ENCODE measurements around the gene CYBA.

CYBA gene

DNA sequence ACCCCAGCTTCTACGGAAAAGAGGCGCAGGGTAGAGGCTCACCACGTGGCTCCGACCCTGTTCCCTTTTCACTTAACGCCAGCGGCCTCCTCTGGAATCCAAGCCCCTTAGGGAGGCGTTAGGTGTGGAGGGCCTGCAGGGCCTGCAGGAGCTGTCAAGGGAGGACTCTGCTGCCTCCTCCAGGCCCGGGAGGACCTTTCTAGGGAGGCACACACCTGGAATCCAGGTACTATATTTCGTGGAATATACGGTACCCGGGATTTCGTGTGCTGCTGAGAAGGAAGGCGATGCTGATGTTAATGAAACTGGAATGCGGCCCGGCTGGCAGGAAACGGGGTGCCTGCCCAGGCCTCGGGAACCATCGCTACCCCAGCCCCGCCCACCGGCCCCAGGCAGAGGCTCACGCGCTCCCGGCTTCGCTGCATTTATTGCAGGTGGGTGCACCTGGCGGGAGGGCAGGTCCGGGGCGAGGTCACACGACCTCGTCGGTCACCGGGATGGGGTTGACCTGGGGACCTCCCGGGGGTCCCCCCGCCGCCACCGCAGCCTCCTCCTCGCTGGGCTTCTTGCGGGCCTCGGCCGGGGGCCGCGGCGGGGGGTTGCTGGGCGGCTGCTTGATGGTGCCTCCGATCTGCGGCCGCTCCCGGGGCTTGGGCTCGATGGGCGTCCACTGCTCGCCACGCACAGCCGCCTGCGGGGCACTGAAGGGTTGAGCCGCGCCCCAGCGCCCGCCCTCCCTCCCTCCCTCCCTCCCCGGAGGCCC lies 7.8 kb downstream of the CYBA start:
- DNase-seq = no peak

DNA sequence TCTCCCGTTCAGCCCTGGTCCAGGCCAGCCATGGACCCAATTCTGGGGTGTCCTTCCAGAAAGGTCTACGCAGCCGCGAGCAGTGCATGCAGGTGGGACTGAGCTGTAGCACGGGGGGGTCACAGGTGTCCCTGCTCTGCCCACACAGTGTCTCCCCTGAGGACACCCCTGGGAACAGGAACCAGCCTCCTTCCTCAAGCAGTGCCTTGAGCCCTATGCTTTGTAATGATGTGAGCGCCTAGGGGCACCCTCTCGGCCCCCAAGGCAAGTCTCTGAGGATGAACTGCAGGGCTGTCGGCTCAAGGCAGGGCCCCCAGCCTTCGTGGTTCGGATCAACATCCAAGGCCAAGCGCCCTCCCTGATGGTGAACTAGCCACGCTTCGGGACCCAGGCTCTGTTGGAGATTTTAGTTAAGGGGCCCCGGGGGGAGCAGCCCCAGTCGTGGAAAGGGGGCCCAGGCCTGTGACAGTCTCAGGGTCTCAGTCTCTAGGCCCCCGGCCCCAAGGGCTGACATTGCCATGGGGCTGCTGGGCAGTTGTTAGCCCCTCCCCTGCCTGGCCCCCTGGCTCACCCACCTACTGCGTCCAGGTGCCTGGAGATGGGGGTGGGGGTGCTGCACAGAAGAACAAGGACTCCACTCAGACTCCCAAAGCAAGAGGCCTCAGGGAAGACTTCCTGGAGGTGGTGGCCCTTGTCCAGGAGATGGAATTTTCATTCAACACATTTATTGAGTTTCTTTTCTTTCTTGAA lies 10.2 kb downstream of the CYBA start:
- DNase-seq = no peak

DNA sequence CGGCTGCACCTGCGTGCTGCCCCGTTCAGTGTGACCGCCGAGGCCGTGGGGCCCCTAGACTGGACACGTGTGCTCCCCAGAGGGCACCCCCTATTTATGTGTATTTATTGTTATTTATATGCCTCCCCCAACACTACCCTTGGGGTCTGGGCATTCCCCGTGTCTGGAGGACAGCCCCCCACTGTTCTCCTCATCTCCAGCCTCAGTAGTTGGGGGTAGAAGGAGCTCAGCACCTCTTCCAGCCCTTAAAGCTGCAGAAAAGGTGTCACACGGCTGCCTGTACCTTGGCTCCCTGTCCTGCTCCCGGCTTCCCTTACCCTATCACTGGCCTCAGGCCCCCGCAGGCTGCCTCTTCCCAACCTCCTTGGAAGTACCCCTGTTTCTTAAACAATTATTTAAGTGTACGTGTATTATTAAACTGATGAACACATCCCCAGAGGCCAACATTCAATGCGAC lies 10.8 kb downstream of the CYBA start:
- DNase-seq = no peak

DNA sequence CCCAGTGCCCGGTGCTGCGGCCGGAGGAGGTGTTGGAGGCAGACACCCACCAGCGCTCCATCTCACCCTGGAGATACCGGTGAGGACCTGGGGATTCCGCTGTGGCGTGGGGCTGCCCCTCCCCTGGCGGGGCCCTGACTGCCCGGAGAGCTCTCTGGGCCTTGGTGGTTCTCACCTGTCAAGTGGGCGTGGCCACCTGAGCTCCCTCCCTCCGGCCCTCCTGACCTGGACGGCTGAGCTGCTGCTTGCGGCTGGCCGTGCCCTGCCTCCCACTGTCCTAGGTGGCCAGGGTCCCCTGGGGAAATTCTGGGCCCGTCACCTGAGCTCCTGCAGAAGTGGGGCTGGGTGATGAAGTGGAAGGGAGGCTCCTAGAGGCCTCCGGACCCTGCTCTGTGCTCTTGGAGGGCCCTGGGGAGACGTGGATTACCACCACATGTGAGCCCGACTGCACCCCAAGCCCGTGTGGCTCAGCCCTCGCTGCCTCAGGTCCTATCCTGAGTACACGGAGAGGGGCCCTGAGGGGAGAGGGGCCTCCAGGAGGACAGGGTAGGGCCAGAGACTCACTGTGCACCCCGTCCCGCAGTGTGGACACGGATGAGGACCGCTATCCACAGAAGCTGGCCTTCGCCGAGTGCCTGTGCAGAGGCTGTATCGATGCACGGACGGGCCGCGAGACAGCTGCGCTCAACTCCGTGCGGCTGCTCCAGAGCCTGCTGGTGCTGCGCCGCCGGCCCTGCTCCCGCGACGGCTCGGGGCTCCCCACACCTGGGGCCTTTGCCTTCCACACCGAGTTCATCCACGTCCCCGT lies 11.4 kb downstream of the CYBA start:
- DNase-seq = no peak

DNA sequence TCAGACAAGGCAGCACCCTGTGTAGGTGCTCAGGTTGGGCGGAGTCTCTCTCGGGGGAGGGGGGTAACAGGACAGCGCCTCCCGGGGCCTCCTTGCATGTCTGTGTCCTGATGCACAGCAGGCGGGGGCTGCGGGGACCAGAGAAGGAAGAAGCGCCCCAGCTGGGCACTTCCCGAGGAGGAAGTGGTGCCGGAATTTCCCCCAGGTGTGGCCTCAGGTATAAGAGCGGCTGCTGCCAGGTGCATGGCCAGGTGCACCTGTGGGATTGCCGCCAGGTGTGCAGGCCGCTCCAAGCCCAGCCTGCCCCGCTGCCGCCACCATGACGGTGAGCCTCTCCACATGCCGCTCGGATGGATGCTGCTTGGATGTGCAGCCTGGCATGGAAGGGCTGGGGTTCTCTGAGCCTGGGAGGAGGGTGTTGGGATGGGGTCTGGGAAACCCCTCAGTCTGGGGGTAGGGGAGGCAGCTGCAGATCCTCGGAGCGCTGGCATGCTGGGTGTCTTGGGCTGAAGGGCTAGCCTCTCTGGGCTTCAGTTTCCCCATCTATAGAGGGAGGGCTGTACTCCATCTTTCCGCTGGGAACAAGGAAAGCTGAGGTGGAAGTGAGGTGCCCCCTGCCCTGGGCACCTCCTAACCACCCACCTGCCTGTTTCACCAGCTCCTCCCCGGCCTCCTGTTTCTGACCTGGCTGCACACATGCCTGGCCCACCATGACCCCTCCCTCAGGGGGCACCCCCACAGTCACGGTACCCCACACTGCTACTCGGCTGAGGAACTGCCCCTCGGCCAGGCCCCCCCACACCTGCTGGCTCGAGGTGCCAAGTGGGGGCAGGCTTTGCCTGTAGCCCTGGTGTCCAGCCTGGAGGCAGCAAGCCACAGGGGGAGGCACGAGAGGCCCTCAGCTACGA lies 12.3 kb downstream of the CYBA start, which contains the start of gene IL17C:
TSS of gene IL17C (plus strand) at position 250 of the 908 bp plus-strand sequence. CDS start at position 320, 70 bp downstream.
- DNase-seq = no peak

DNA sequence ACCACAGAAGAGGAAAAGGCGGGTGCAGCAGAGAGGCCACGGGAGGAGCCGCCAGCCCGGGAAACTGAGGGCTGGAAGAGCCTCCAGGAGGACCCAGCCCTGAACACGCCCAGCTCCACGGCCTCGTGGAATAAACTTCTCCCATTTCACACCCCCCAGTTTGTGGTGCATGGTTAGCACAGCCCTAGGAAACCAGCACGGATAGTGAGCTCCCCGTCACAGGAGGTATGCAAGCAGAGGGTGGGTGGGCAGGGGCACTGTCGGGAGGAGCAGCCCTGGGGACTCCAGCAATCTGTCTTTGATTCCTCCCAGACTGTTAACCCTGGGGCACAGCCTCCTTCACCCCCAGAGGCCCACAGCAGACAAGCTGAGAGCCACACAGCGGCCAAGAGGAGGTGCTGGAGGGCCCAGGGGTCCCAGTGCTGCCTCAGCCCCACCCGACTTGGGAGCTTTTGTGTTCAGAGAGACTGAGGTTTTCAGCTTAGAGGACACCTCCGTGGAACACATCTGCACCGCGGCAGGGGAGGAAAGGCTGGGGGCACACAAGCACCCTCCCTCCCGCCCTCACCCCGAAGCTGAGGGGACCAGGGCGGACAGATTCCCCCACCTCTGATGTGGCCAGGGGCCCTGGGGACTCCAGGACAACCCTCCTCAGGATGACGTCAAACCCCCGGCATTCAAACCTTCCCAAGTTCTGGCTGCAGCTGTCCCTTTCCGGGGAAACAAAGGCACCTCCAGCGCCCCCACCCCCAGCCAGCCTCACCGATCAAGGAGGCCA lies 14.2 kb downstream of the CYBA start:
- DNase-seq = no peak

DNA sequence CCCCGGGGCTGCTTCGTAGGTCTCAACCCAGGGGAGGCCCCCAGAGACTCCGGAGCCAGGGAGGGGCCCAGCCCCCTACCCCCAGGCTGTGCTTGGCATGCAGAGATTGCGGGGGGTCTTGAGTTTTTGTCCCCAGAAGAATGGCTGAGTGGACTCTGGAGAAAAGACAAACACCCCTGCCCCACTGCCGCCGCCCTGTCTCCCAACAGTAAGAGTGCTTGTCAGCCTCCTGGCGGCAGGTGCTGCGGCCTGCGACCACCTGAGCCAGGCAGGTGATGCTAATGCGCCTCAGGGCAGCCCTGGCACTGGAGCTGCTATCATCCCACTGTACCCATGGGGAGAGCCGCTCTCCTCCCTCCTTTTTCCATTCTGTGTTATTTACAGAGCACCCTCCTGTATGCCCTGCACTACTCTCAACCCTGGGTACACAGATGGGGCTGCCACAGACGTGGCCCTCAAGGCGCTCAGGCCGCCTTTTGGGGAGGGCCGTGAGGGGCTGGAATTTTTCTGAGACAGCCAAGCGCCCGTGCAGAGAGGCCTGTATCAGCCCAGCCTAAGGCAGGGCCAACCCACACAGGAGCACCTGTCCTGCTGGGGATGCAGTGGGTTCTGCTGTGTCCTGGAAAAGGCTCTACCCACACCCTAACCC lies 15.1 kb downstream of the CYBA start:
- no peak for DNase-seq

DNA sequence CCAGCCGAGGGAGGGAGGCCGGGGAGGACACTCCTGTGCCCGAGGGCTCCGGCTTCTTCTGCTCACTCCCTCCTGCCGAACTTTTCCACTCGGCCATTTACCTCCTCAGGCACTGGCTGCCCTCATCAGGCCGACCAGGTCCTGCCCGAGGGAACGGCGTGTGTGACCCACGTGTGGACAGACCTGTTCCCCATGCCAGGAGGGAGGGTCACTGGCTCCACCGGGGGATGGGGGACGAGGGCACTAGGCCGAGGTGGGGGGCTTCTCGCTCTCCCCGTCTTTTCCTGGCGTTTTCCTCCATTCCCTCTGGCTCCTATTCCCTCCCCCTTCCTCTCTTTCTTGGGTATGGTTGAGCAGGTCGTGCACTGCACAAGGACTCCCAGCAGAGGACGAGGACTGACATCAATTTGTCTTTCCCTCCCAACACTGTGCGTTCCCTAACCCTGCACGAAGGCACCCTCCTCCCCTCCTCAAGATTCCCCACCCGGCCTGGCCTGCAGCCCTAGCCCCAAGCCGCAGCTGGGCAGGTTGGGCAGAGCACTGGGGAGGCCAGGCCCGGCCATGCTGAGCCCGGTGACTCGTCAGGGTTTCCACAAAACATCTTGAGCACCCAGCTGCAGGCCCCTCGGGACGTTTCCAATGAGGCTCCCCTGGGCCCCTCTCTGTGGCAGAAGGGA lies 15.7 kb downstream of the CYBA start:
- no peak for DNase-seq

DNA sequence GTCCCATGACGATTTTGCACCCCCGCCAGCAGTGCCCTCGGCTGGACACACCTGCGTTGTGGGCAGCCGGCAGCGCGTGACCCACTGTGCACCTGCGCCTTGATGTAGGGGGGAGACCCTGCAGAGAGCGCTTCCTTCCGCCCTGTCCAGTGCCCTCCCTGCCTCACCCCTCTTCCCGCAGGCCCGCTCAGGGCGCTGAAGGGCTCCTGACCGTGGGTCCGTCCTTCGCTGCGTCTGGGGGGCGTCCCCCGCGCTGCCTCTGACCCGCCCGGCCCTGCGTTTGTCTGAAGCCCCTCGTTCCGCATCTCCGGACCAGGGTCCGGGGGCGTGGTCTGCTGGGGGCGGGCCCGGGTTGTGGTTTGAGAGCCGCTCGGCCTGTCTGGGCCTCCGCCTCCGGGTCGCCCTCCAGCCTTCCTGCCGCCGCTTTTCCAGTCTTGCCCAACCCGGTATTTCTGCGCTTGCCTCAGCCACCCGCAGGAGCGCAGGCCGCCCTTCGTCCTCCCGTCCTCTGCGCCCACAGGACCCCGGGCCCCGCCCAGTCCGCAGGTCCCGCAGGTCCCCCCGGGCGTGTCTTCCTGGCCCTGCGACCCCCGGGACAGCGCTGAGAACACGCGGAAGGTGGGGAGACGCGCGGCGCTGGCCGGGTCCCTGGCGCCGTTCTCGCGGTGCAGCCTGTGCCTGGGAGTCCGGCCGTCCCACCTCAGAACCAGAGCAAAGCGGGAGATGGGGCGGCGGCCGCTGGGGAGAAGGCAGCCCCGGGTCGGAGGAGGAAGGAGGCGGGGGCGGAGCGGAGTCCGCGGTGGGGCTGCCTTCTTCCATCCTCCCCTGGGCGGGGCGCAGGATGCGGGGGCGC lies 16.5 kb downstream of the CYBA start:
- no peak for DNase-seq

DNA sequence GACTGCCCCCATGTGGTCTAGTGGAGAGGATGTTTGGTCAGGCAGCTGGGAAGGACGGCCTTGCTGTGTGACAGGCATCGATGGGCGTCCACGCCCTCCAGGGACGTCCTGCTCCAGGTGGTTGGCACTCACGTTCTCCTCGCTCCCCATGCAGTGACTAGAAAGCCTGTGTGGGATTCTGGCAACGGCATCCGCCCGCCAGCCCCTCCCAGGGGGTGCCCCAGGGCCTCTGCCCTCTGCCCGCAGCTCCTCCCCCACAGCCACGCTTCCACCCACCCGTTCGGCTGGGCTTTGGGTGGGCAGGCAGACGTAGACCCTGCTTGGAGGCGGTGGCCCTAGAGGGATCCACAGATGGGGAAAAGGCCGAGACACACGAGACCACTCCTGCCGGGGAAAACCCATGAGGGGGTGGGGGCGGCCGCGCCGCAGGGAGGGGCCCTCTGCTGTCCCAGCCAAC lies 17.1 kb downstream of the CYBA start:
- no peak for DNase-seq

DNA sequence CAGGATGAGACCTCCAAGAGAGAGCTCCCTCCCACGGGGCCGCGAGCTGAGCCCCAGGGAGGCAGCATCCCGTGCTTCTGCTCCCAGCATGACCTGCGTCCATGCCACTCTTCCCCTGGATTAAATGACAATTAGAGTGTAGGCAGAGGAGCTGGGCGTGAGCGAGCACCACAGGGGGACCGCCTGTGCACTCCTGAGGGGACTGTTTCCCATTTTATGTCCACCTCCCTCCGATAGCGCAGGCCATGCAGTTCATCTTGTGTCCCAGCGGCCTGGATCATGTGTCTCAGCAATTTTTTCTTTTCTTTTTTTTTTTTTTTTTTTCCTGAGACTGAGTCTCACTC lies 18.3 kb downstream of the CYBA start:
- no peak for DNase-seq

DNA sequence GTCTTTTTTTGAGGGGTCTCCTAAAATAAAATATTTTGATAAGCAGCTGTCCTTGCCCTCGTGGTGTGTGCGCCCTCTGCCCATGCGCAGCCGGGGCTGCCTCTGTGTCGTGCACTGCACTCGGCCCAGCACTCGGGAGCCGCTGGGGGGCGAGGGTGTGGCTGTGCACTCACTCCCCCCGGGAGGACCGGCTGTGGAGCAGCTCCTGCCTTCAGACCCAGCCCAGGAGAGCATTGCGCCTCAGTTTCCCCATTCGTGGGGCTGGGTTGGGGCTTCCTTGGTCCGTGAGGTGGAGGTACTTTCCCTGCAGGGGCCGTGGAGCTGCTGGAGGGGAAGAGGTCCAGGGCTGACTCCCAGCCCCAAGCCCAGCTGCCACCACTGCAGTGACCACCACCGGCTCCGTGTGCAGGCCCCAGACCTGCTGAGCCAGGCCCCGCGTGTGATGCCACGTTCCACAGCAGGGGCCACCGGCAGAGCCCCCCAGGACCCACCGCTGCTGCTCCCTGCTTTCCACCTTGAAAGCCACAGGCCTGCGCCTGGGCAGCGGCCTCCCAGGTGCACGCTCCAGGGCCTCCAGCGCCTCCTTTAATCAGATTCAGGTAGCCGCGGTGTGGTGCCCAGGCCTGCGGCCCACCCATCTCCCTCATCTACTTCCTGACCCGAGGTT lies 18.8 kb downstream of the CYBA start:
- DNase-seq = no peak

DNA sequence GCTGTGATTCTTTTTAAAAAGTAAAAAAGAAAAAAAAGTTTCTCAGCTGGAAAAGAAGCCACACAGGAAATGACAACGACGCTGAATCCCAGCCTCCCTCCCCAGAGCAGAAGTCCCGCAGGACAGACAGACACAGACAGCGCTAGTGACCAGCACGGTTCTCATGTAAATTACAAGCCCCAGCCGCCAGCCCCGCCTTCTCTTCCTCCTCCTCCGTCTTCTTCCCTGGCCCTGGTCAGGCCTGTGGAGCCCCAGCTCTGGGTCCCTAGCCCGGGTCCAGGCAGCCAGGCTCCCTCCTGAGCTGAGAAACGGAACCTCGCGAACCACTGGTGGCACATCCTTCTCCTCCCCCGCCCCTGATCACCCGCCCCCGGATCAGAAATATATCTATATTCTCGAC lies 19.5 kb downstream of the CYBA start:
- no peak for DNase-seq

DNA sequence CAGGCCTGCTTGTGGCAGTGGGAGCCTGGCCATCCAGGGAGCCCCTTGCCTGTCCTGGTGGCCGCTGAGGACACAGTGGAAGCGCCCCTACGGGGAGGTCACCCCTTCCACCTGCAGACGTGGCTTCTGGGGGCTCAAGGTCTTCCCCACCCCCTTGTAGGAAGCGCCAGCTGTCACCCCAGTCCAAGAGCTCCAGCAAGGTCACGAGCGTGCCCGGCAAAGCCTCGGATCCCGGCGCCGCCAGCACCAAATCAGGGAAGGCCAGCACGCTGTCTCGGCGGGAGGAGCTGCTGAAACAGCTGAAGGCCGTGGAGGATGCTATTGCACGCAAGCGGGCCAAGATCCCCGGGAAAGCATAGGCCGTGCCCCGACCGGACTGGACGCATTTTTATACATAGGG lies 19.9 kb downstream of the CYBA start:
- DNase-seq = no peak

DNA sequence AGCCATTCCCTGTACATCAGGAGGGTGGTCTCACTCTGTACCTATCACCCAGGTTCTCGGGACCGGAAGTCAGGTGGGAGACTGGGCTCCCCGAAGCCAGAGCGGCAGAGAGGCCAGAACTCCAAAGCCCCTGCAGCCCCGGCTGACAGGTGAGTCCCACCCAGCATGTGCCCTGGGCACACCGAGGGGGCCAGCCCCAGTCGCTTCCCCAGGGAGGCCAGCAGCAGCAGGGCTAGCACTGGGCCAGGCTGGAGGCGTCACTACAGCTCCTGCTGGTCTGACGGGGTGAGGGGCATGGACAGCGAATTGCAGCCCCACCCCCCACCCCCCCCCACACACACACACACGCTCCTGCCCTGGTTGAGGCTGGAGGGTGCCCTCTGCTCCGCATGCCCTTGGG lies 20.4 kb downstream of the CYBA start:
- no peak for DNase-seq

DNA sequence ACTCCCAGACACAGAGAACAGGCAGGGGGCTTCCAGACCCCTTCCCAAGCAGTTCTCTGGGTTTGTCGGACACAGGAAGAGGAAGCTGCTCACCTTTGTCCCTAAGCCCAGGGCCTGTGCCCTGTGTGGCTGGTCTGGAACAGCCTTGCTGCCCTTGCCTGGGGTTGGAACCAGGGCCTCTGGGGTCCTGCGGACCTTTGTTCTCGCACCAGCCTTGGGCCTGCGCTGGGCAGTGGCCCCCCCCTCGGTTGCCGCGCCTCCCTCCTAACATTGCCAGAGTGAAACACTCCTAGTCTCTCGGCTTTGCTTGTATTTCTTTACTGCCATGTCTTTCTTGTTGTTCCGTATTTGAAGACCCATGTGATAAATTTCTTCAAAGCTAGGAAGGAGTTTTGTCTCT lies 21.0 kb downstream of the CYBA start:
- DNase-seq = no peak

DNA sequence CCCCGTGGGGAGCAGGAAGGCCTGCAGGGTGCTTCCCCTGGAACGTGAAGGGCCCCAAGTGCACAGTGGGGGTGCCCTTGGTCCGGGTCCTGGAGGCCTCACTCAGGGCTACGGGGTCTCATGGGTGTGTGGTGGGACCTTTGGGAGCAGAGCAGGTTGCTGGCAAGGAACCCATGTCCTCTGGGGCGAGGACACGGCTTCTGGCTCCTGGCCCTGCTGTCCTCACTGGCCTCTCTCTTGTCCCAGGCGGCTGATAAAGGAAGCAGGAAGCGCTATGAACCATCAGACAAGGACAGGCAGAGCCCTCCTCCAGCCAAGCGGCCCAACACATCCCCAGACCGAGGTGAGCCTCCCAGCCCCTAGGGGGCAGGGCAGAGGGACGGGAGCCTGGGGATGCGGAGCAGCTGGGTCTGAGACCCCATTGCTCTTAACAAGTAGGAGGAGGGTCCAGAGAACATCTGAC lies 22.3 kb downstream of the CYBA start:
- no peak for DNase-seq

DNA sequence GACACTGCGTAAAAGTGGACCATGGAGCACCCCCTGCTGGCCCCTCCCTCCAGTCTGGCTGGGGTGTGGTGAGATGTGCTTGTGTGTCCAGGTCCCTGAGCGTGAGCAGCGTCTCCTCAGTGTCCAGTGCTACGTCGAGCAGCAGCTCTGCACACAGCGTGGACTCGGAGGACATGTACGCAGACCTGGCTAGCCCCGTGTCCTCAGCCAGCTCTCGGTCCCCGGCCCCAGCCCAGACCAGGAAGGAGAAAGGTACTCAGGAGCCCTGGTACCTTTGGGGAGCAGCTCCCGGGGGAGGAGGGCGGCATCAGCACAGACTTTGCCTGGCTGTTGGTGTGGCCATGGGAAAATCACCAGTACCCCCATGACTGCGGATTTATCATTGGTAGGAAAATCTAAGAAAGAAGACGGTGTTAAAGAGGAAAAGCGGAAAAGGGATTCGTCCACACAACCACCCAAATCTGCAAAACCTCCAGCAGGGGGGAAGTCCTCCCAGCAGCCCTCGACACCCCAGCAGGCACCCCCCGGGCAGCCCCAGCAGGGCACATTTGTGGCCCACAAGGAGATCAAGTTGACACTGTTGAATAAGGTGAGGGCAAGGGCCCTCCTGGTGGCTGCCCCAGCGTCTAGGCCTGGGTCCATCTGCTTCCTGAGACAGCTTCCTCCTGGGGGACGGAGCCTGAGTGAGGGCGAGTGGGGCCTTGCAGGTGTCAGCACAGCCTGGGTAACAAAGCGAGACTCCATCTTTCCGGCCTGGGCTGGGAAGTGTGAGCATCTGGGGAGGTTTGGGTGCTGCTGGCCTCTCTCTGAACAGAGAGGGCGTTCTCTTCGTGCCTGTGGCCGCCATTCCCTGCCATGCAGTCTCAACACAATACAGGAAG lies 23.1 kb downstream of the CYBA start:
- DNase-seq = no peak
